T-helper 22 cell (primary cell): ENCODE data around the gene KCTD21.
"Not testable (repeated sequence)": the region's sequence is repeated elsewhere in the genome, so short reads cannot be mapped to it uniquely, and the experiment has no call there.

Source experiments
- DNase-seq: peaks from one replicate; pipeline ENCODE4 v3.0.0-alpha.2; 2020; ENCODE audit warnings: low read depth

Gene KCTD21

GRCh38 chr11:78188286-78189173 is at the start of gene KCTD21, which contains the start of gene USP35:
KCTD21 (minus strand) TSS chr11:78188626; CDS start chr11:78174554, 14,072 bp downstream.
USP35 (plus strand) TSS chr11:78188919; CDS start chr11:78196246, 7,327 bp downstream.
- peak; percentile 86 for DNase-seq

GRCh38 chr11:78237293-78238046 is 49.0 kb upstream of the KCTD21 start:
- DNase-seq, result no peak

GRCh38 chr11:78234006-78234405 is 45.6 kb upstream of the KCTD21 start:
- DNase-seq, result no peak

GRCh38 chr11:78233046-78233445 is 44.6 kb upstream of the KCTD21 start:
- not testable (repeated sequence) for DNase-seq

GRCh38 chr11:78231962-78232501 is 43.6 kb upstream of the KCTD21 start:
- DNase-seq, result no peak

GRCh38 chr11:78230161-78230877 is 41.9 kb upstream of the KCTD21 start:
- no peak for DNase-seq

- DNase-seq, result no peak
Measured at GRCh38 chr11:78229106-78229505, 40.7 kb upstream of the KCTD21 start.

GRCh38 chr11:78228467-78228866 is 40.0 kb upstream of the KCTD21 start:
- no peak for DNase-seq

- no peak for DNase-seq
Measured at GRCh38 chr11:78227921-78228320, 39.5 kb upstream of the KCTD21 start.

- no peak for DNase-seq
Measured at GRCh38 chr11:78226684-78227680, 38.6 kb upstream of the KCTD21 start.

- no peak for DNase-seq
Measured at GRCh38 chr11:78224906-78225420, 36.5 kb upstream of the KCTD21 start.

- DNase-seq, result no peak
Measured at GRCh38 chr11:78224506-78224905, 36.1 kb upstream of the KCTD21 start.

GRCh38 chr11:78223320-78223954 is 35.0 kb upstream of the KCTD21 start:
- DNase-seq, result no peak

GRCh38 chr11:78222726-78223125 is 34.3 kb upstream of the KCTD21 start:
- not testable (repeated sequence) for DNase-seq

GRCh38 chr11:78221396-78222315 is 33.2 kb upstream of the KCTD21 start:
- DNase-seq, result no peak

- DNase-seq, result no peak
Measured at GRCh38 chr11:78220218-78221157, 32.1 kb upstream of the KCTD21 start.

- no peak for DNase-seq
Measured at GRCh38 chr11:78219493-78220217, 31.2 kb upstream of the KCTD21 start.
